ENCODE measurements around the gene PRDM16.

PRDM16 gene

GRCh38 chr1:3355089-3355488 lies 286.1 kb downstream of the PRDM16 start (continued):
- TF ChIP-seq PATZ1 (tag by site-specific recombination; IDR thresholded peaks at IDR 0.05) (no peak), HOXD13 (CRISPR knock-in tag; IDR thresholded peaks at IDR 0.05; ENCODE audit: borderline replicate concordance) (no peak), ZNF148 (tag by site-specific recombination; IDR thresholded peaks at IDR 0.05; ENCODE audit: borderline replicate concordance) (no peak), WT1 (tag by site-specific recombination; IDR thresholded peaks at IDR 0.05) (no peak), HIC1 (tag by site-specific recombination; IDR thresholded peaks at IDR 0.05) (no peak), ZFHX2 (tag by site-specific recombination; conservative IDR thresholded peaks at IDR 0.05) (peak; percentile 37), KLF9 (tag by site-specific recombination; IDR thresholded peaks at IDR 0.05; ENCODE audit: low read depth) (peak; percentile 41), ZNF621 (tag by site-specific recombination; IDR thresholded peaks at IDR 0.05) (no peak), ZNF518A (tag by site-specific recombination; conservative IDR thresholded peaks at IDR 0.05; ENCODE audit: low read depth) (no peak), ZNF426 (tag by site-specific recombination; IDR thresholded peaks at IDR 0.05) (no peak), SCRT2 (tag by site-specific recombination; IDR thresholded peaks at IDR 0.05) (no peak), ZNF645 (tag by site-specific recombination; IDR thresholded peaks at IDR 0.05) (no peak), ZNF530 (tag by site-specific recombination; IDR thresholded peaks at IDR 0.05; ENCODE audit: low read depth) (no peak), KLF7 (tag by site-specific recombination; IDR thresholded peaks at IDR 0.05; ENCODE audit: borderline replicate concordance) (no peak), AEBP2 (tag by site-specific recombination; IDR thresholded peaks at IDR 0.05; ENCODE audit: borderline replicate concordance) (no peak), ZNF670 (tag by site-specific recombination; IDR thresholded peaks at IDR 0.05; ENCODE audit: low read depth) (no peak), ZNF623 (tag by site-specific recombination; IDR thresholded peaks at IDR 0.05) (no peak), YY1 (tag by site-specific recombination; IDR thresholded peaks at IDR 0.05) (no peak), ZNF324 (tag by site-specific recombination; IDR thresholded peaks at IDR 0.05) (no peak), ZNF391 (tag by site-specific recombination; IDR thresholded peaks at IDR 0.05; ENCODE audit: borderline replicate concordance, low read depth) (no peak), ZBTB10 (tag by site-specific recombination; IDR thresholded peaks at IDR 0.05) (no peak)
